HCT116 (cell line): Measurements from ENCODE around the gene NXT1.

Source experiments
- ELF1 ChIP-seq: IDR thresholded peaks from 2 replicates; pipeline ENCODE4 v1.6.1; 2012; ENCODE audit warnings: low read depth, borderline replicate concordance
- POLR2A ChIP-seq: IDR thresholded peaks from 2 replicates; pipeline ENCODE4 v1.7.0; 2011; ENCODE audit warnings: borderline replicate concordance; ENCODE audit not compliant: insufficient read depth, insufficient read length; ENCODE audit errors: extremely low read depth
- SRF ChIP-seq: IDR thresholded peaks from 2 replicates; pipeline ENCODE4 v1.6.1; 2012; ENCODE audit warnings: low read depth
- TF ChIP-seq, protein P1 (sequence below), 3 experiments: fragments of 200-600 bp in 1 of 3; sonication (generic) in 1 of 3; IDR thresholded peaks in 2 of 3; conservative IDR thresholded peaks in 1 of 3; 2 replicates each; pipeline ENCODE4 v1.5.1; 2012 to 2017; ENCODE audit warnings: low read depth in 2 of 3, low read length in 2 of 3, antibody characterized with exemption in 1 of 3, borderline replicate concordance in 1 of 3, control low read depth in 1 of 3, mild to moderate bottlenecking in 1 of 3, mixed read lengths in 1 of 3, mixed run types in 1 of 3, moderate library complexity in 1 of 3; ENCODE audit not compliant: insufficient read depth in 1 of 3

DNA sequence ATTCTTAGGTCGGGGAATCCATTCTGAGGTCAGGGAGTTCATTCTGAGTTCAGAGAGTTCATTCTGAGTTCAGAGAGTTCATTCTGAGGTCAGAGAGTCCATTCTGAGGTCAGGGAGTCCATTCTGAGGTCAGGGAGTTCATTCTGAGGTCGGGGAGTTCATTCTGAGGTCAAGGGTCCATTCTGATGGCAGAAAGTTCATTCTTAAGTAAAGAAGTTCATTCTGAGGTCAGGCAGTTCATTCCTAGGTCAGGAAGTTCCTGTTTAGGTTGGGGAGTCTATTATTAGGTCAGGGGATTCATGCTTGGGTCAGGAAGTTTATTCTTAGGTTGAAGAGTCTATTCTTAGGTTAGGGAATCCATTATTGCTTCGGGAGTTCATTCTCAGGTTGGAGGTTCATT lies 16.5 kb upstream of the NXT1 start:
- TF ChIP-seq POLR2A (no peak), ELF1 (no peak), SRF (no peak)
- TF ChIP-seq, protein P1, sequence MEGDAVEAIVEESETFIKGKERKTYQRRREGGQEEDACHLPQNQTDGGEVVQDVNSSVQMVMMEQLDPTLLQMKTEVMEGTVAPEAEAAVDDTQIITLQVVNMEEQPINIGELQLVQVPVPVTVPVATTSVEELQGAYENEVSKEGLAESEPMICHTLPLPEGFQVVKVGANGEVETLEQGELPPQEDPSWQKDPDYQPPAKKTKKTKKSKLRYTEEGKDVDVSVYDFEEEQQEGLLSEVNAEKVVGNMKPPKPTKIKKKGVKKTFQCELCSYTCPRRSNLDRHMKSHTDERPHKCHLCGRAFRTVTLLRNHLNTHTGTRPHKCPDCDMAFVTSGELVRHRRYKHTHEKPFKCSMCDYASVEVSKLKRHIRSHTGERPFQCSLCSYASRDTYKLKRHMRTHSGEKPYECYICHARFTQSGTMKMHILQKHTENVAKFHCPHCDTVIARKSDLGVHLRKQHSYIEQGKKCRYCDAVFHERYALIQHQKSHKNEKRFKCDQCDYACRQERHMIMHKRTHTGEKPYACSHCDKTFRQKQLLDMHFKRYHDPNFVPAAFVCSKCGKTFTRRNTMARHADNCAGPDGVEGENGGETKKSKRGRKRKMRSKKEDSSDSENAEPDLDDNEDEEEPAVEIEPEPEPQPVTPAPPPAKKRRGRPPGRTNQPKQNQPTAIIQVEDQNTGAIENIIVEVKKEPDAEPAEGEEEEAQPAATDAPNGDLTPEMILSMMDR (IDR thresholded peaks at IDR 0.05 in 2 of 3, conservative IDR thresholded peaks at IDR 0.05 in 1 of 3; ENCODE audit: borderline replicate concordance in 1 of 3, insufficient read depth in 1 of 3, low read depth in 2 of 3, low read length in 2 of 3) = no peak
